HEK293 (cell line): ENCODE results near the gene NEK11.

Experiments
- CTCF ChIA-PET: fragments of 350-600 bp; formaldehyde crosslinking; extraction: SDS; loops from one replicate; lab custom pipeline; 2021; ENCODE audit warnings: antibody characterized with exemption; lab: Yijun Ruan, JAX
- POLR2A ChIA-PET: fragments of 300-600 bp; formaldehyde crosslinking; extraction: SDS; loops from one replicate; lab custom pipeline; 2020; ENCODE audit warnings: antibody characterized with exemption, inconsistent platforms; lab: Yijun Ruan, JAX
- H3K27ac ChIP-seq: fragments of 200-500 bp; sonication (Bioruptor generic); 2 replicates; pipeline ENCODE4 v1.5.1; 2014; ENCODE audit warnings: low read depth, low read length, control low read depth, inconsistent platforms; ENCODE audit errors: extremely low read depth
- H3K36me3 ChIP-seq, 2 experiments: fragments of 200-500 bp in 1 of 2; sonication (Bioruptor generic) in 1 of 2; 1 replicate in 1 of 2; 2 replicates in 1 of 2; pipeline ENCODE4 v1.5.1; 2014 to 2017; ENCODE audit warnings: inconsistent platforms in 2 of 2, low read length in 2 of 2; ENCODE audit not compliant: control insufficient read depth in 2 of 2, insufficient read depth in 1 of 2
- H3K4me1 ChIP-seq: fragments of 200-500 bp; sonication (Bioruptor generic); 2 replicates; pipeline ENCODE4 v1.5.1; 2014; ENCODE audit warnings: mild to moderate bottlenecking, low read length, inconsistent platforms; ENCODE audit not compliant: control insufficient read depth, insufficient read depth
- H3K4me3 ChIP-seq: 2 replicates; pipeline ENCODE4 v1.5.1; 2011; ENCODE audit warnings: low read depth, mild to moderate bottlenecking, control low read depth, low read length, moderate library complexity
- H3K9me3 ChIP-seq: fragments of 200-500 bp; sonication (Bioruptor generic); 2 replicates; pipeline ENCODE4 v1.5.1; 2014; ENCODE audit warnings: low read depth, low read length, inconsistent platforms; ENCODE audit not compliant: control insufficient read depth, insufficient read depth
- AEBP2 ChIP-seq: fragments of 450-650 bp; formaldehyde crosslinking; IDR thresholded peaks from 2 replicates; pipeline ENCODE4 v1.5.1; 2016; ENCODE audit warnings: missing biosample characterization, missing genetic modification characterization, borderline replicate concordance
- ATF2 ChIP-seq: fragments of 450-650 bp; formaldehyde crosslinking; IDR thresholded peaks from 2 replicates; pipeline ENCODE4 v1.5.1; 2016; ENCODE audit warnings: missing biosample characterization, missing genetic modification characterization, low read depth
- BCL6B ChIP-seq: fragments of 450-650 bp; formaldehyde crosslinking; IDR thresholded peaks from 2 replicates; pipeline ENCODE4 v1.5.1; 2017; ENCODE audit warnings: missing biosample characterization, missing genetic modification characterization
- KLF1 ChIP-seq: fragments of 450-650 bp; formaldehyde crosslinking; IDR thresholded peaks from 2 replicates; pipeline ENCODE4 v1.5.1; 2016; ENCODE audit warnings: missing biosample characterization, missing genetic modification characterization
- KLF9 ChIP-seq: fragments of 450-650 bp; formaldehyde crosslinking; IDR thresholded peaks from 2 replicates; pipeline ENCODE4 v1.5.1; 2016; ENCODE audit warnings: missing biosample characterization, missing genetic modification characterization, low read depth
- PRDM4 ChIP-seq: fragments of 450-650 bp; formaldehyde crosslinking; IDR thresholded peaks from 2 replicates; pipeline ENCODE4 v1.5.1; 2017; ENCODE audit warnings: missing biosample characterization, missing genetic modification characterization
- ZFP37 ChIP-seq: fragments of 450-650 bp; formaldehyde crosslinking; IDR thresholded peaks from 2 replicates; pipeline ENCODE4 v1.5.1; 2016; ENCODE audit warnings: missing biosample characterization, missing genetic modification characterization
- ZNF114 ChIP-seq: fragments of 450-650 bp; formaldehyde crosslinking; IDR thresholded peaks from 2 replicates; pipeline ENCODE4 v1.5.0; 2017; ENCODE audit warnings: missing biosample characterization, missing genetic modification characterization
- ZNF18 ChIP-seq: fragments of 450-650 bp; formaldehyde crosslinking; IDR thresholded peaks from 2 replicates; pipeline ENCODE4 v1.5.1; 2016; ENCODE audit warnings: missing biosample characterization, missing genetic modification characterization
- ZNF24 ChIP-seq: fragments of 450-650 bp; formaldehyde crosslinking; IDR thresholded peaks from 2 replicates; pipeline ENCODE4 v1.5.1; 2016; ENCODE audit warnings: missing biosample characterization, missing genetic modification characterization
- ZNF266 ChIP-seq: fragments of 450-650 bp; formaldehyde crosslinking; IDR thresholded peaks from 2 replicates; pipeline ENCODE4 v1.5.1; 2016; ENCODE audit warnings: missing biosample characterization, missing genetic modification characterization, low read depth
- ZNF398 ChIP-seq: fragments of 450-650 bp; formaldehyde crosslinking; IDR thresholded peaks from 2 replicates; pipeline ENCODE4 v1.5.1; 2017; ENCODE audit warnings: missing biosample characterization, missing genetic modification characterization
- ZNF529 ChIP-seq: fragments of 450-650 bp; formaldehyde crosslinking; IDR thresholded peaks from 2 replicates; pipeline ENCODE4 v1.5.1; 2017; ENCODE audit warnings: missing genetic modification characterization, missing biosample characterization; ENCODE audit not compliant: insufficient replicate concordance
- ZNF548 ChIP-seq: fragments of 450-650 bp; formaldehyde crosslinking; IDR thresholded peaks from 2 replicates; pipeline ENCODE4 v1.5.1; 2016; ENCODE audit warnings: missing biosample characterization, missing genetic modification characterization
- ZNF549 ChIP-seq: fragments of 450-650 bp; IDR thresholded peaks from 2 replicates; pipeline ENCODE4 v1.5.1; 2018; ENCODE audit warnings: missing biosample characterization, missing genetic modification characterization, mild to moderate bottlenecking, inconsistent platforms, moderate library complexity
- ZNF585B ChIP-seq: fragments of 450-650 bp; formaldehyde crosslinking; IDR thresholded peaks from 2 replicates; pipeline ENCODE4 v1.5.1; 2016; ENCODE audit warnings: missing biosample characterization, missing genetic modification characterization
- ZNF596 ChIP-seq: fragments of 450-650 bp; IDR thresholded peaks from 2 replicates; pipeline ENCODE4 v1.5.0; 2018; ENCODE audit warnings: missing biosample characterization, mild to moderate bottlenecking, missing genetic modification characterization, moderate library complexity
- ZNF610 ChIP-seq: fragments of 450-650 bp; formaldehyde crosslinking; IDR thresholded peaks from 2 replicates; pipeline ENCODE4 v1.5.1; 2016; ENCODE audit warnings: missing biosample characterization, missing genetic modification characterization, borderline replicate concordance
- ZNF768 ChIP-seq: fragments of 450-650 bp; formaldehyde crosslinking; IDR thresholded peaks from 2 replicates; pipeline ENCODE4 v1.5.1; 2018; ENCODE audit warnings: missing biosample characterization, mild to moderate bottlenecking, missing genetic modification characterization
- ZNF843 ChIP-seq: fragments of 450-650 bp; formaldehyde crosslinking; IDR thresholded peaks from 2 replicates; pipeline ENCODE4 v1.5.1; 2016; ENCODE audit warnings: missing biosample characterization, missing genetic modification characterization

NEK11 gene

GRCh38 chr3:130991126-130991525 is 35.6 kb upstream of the NEK11 start:
- no peak for TF ChIP-seq ZNF768
- no peak for TF ChIP-seq ZNF529 (tag by site-specific recombination)
- TF ChIP-seq KLF1 (tag by site-specific recombination), result no peak
- no peak for TF ChIP-seq ZNF548
- no peak for TF ChIP-seq KLF9 (tag by site-specific recombination)
- TF ChIP-seq ZNF585B (tag by site-specific recombination), result no peak
- TF ChIP-seq ZNF114 (tag by site-specific recombination), result no peak
- no peak for TF ChIP-seq ZNF18 (tag by site-specific recombination)
- no peak for TF ChIP-seq ZNF398 (tag by site-specific recombination)
- TF ChIP-seq PRDM4 (tag by site-specific recombination), result no peak
- TF ChIP-seq ZNF24 (tag by site-specific recombination), result no peak
- TF ChIP-seq BCL6B (tag by site-specific recombination), result no peak
- no peak for TF ChIP-seq ATF2
- TF ChIP-seq ZNF266, result no peak
- no peak for TF ChIP-seq ZNF610
- TF ChIP-seq ZFP37 (tag by site-specific recombination), result no peak
- no peak for TF ChIP-seq AEBP2 (tag by site-specific recombination)
- no peak for TF ChIP-seq ZNF843
- no peak for TF ChIP-seq ZNF596 (tag by site-specific recombination)
- no peak for TF ChIP-seq ZNF549
- Histone ChIP-seq H3K9me3 (no peaks in the 10 kb centered on the region), H3K27ac (no peak overlapping the region), H3K4me3 (no peak overlapping the region), H3K4me1 (no peaks in the 10 kb centered on the region), H3K36me3 (peaks cover 0 to 21% of the 10 kb centered on the region in 2 experiments; a peak in 1 of 3 replicates)
- ChIA-PET CTCF (no interaction called here), POLR2A (no interaction called here)
